IPS-20b (cell line): ENCODE measurements around the gene C2CD2.
"Not testable (repeated sequence)": the region's sequence is repeated elsewhere in the genome, so short reads cannot be mapped to it uniquely, and the experiment has no call there.

Experiments used
- H3K27ac ChIP-seq: one replicate; pipeline ENCODE4 v1.5.1; 2013; ENCODE audit warnings: low read length
- H3K27me3 ChIP-seq: 2 replicates; pipeline ENCODE4 v1.6.1; 2013; ENCODE audit warnings: mild to moderate bottlenecking, low read length, inconsistent platforms; ENCODE audit not compliant: insufficient read depth
- H3K36me3 ChIP-seq: 2 replicates; pipeline ENCODE4 v1.6.1; 2013; ENCODE audit warnings: low read depth, mild to moderate bottlenecking, inconsistent platforms, low read length, moderate library complexity; ENCODE audit not compliant: insufficient read depth
- H3K4me1 ChIP-seq: 2 replicates; pipeline ENCODE4 v1.6.1; 2013; ENCODE audit warnings: mild to moderate bottlenecking, control low read depth, inconsistent platforms, low read length, moderate library complexity; ENCODE audit not compliant: insufficient read depth
- H3K4me3 ChIP-seq: 2 replicates; pipeline ENCODE4 v1.5.1; 2013; ENCODE audit warnings: mild to moderate bottlenecking, low read length, inconsistent platforms
- H3K9ac ChIP-seq: 2 replicates; pipeline ENCODE4 v1.6.1; 2013; ENCODE audit warnings: low read depth, mild to moderate bottlenecking, inconsistent platforms, low read length, moderate library complexity
- H3K9me3 ChIP-seq: 2 replicates; pipeline ENCODE4 v1.6.1; 2013; ENCODE audit warnings: mild to moderate bottlenecking, low read depth, low read length, inconsistent platforms; ENCODE audit not compliant: insufficient read depth

C2CD2 gene

GRCh38 chr21:41953831-41954653 is at the start of gene C2CD2:
C2CD2 (minus strand) TSS chr21:41954018; CDS start chr21:41953648, 370 bp downstream.
- Histone ChIP-seq H3K4me3 (peak within 1 kb of the TSS; percentile 65), H3K27me3 (peaks cover 20% of the 10 kb centered on the region), H3K4me1 (peaks cover 17% of the 10 kb centered on the region; the same call in 1 of the 2 replicates), H3K27ac (no peak within 1 kb of the TSS), H3K36me3 (no peaks in the 10 kb centered on the region), H3K9me3 (no peaks in the 10 kb centered on the region), H3K9ac (peak within 1 kb of the TSS; percentile 54; the same call in 1 of the 2 replicates)

DNA sequence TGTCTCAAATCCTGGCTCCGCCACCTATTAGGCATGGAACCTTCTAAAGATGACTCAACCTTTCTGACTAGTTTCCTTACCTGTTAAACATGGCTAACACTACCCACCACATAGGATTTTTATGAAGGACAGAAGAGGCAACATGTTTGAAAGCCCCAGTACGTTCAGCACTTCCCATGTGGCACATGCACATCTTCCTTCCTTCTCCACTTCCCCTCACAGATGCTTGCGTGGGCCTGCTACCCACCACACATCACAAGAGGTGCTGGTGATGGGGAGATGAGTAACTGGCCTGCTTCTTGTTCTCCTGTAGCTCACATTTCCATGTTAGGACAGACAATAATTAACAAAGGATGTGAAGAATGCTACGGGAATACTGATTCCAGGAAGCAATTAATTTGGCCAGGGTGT is 49.2 kb upstream of the C2CD2 start:
- Histone ChIP-seq H3K27me3 (no peaks in the 10 kb centered on the region), H3K27ac (no peak overlapping the region), H3K4me1 (no peaks in the 10 kb centered on the region), H3K9me3 (no peaks in the 10 kb centered on the region), H3K9ac (no peak overlapping the region), H3K4me3 (no peak overlapping the region), H3K36me3 (peaks cover 17% of the 10 kb centered on the region)

DNA sequence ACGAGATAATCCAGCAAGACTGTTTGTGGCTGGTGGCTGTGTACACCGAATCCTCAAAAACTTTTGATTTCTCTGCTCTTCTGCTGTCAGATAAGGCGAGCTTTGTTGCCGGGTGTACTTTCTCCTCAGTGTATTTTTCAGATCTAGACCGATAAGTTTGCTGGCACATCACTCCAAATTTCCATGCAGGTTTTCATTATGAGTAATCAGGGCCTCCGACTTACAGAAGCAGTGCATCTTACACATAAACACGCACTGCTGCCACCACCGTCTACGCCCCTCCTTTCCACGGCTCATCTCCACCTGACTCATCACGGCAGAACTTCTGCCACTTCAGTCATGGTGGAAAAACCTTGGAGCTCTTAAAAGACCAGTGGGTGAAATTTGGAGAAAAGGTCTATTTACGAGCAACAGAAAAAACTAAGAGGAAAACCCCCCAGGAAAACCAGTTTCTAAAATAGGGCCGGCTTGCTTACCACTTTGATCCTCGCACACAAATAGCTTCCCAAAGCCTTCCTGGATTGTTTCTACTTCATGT is 48.7 kb upstream of the C2CD2 start:
- Histone ChIP-seq H3K9me3 (no peaks in the 10 kb centered on the region), H3K27me3 (no peaks in the 10 kb centered on the region), H3K4me3 (no peak overlapping the region), H3K9ac (no peak overlapping the region), H3K27ac (no peak overlapping the region), H3K36me3 (peaks cover 20% of the 10 kb centered on the region), H3K4me1 (no peaks in the 10 kb centered on the region)

GRCh38 chr21:42001781-42002180 is 48.0 kb upstream of the C2CD2 start:
- H3K27me3 ChIP-seq, result no peaks in the 10 kb centered on the region
- no peak overlapping the region for H3K4me3 ChIP-seq
- no peak overlapping the region for H3K27ac ChIP-seq
- H3K9me3 ChIP-seq, result peaks cover 1% of the 10 kb centered on the region; the same call in 1 of the 2 replicates
- no peak overlapping the region for H3K9ac ChIP-seq
- H3K36me3 ChIP-seq, result peaks cover 20% of the 10 kb centered on the region
- H3K4me1 ChIP-seq, result no peaks in the 10 kb centered on the region

DNA sequence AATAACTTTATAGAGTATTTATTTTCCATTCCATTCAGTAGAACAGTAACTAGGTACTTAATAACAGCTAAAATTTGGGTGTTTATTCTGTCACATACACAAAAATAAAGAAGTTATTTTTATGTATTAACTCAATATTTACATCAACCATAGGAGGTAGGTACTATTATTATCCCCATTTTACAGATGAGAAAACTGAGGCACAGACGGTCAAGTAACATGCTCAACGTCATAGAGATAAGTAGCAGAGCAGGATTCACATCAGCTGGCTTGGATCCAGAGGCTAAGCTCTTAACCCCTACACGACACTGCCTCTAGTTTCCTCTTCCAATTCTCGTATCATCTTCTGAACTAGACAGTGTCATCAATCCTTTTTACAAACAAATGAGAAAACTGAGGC is 47.1 kb upstream of the C2CD2 start:
- Histone ChIP-seq H3K27ac (no peak overlapping the region), H3K27me3 (no peaks in the 10 kb centered on the region), H3K4me3 (no peak overlapping the region), H3K9me3 (peaks cover 10% of the 10 kb centered on the region), H3K4me1 (no peaks in the 10 kb centered on the region), H3K9ac (no peak overlapping the region), H3K36me3 (peaks cover 24% of the 10 kb centered on the region)

DNA sequence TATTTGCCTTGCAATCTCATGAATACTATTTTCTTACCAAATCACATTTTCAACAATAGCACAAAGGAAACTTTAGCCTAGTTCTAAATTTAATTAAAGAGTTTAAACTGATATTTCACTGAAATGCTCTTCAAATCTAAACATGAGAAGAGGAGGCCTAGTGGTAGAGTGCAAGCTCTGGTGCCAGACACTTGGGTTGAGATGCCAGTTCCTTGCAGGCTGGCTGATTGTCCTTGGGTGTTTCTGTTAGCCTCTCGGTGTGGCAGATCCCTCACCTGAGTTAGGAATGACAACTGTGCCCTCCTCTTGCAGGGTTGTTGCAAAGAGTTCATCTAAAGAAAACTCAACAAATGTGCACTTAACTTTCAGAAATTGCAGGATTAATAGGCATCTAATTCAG is 43.8 kb upstream of the C2CD2 start:
- no peak overlapping the region for H3K27ac ChIP-seq
- H3K36me3 ChIP-seq, result peaks cover 44% of the 10 kb centered on the region
- no peaks in the 10 kb centered on the region for H3K4me1 ChIP-seq
- H3K27me3 ChIP-seq, result no peaks in the 10 kb centered on the region
- H3K4me3 ChIP-seq, result no peak overlapping the region
- peaks cover 17% of the 10 kb centered on the region for H3K9me3 ChIP-seq
- H3K9ac ChIP-seq, result no peak overlapping the region

DNA sequence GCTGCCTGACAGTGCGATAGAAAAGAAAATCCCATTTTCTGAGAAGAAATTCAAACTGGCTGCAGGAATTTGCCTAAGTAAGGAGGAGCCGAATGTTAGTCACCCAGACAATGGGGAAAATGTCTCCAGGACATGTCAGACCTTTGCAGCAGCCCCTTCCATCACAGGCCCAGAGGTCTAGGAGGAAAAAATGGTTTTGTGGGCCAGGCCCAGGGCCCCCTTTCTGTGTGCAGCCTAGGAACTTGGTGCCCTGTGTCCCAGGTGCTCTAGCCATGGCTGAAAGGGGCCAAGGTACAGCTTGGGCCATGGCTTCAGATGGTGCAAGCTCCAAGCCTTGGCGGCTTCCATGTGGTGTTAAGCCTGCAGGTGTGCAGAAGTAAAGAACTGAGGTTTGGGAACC is 41.8 kb upstream of the C2CD2 start:
- Histone ChIP-seq H3K27me3 (no peaks in the 10 kb centered on the region), H3K27ac (no peak overlapping the region), H3K4me3 (no peak overlapping the region), H3K36me3 (peaks cover 53% of the 10 kb centered on the region), H3K9ac (no peak overlapping the region), H3K9me3 (peaks cover 17% of the 10 kb centered on the region), H3K4me1 (no peaks in the 10 kb centered on the region)

- not testable (repeated sequence) for H3K27ac ChIP-seq, H3K4me1 ChIP-seq, H3K9ac ChIP-seq, H3K27me3 ChIP-seq, H3K4me3 ChIP-seq
- Histone ChIP-seq H3K36me3 (peaks cover 56% of the 10 kb centered on the region), H3K9me3 (peaks cover 17% of the 10 kb centered on the region)
These were observed 40.8 kb upstream of the C2CD2 start for GRCh38 chr21:41994613-41995012.

DNA sequence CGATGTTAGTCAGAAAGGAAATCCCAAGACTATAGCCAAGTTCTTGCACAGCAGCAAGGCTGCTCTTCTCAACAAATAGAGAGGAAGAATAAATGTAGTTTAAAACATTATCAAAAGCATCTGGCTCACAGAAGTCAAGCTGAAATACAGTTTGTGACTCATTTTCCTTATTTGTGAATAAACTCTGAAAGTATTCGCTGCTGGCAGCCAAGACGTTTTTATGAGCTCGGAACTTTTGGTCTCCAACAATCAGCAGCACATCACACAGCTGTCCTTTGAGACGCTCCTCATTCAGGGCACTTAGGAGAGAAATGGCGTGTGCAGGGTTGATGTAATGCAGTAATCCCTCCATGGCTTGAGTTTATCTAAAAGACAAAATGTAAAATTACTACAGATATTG is 39.9 kb upstream of the C2CD2 start:
- Histone ChIP-seq H3K9ac (no peak overlapping the region), H3K4me1 (no peaks in the 10 kb centered on the region), H3K4me3 (no peak overlapping the region), H3K9me3 (peaks cover 17% of the 10 kb centered on the region), H3K36me3 (peaks cover 52% of the 10 kb centered on the region), H3K27me3 (no peaks in the 10 kb centered on the region), H3K27ac (no peak overlapping the region)

- peaks cover 48% of the 10 kb centered on the region for H3K36me3 ChIP-seq
- no peak overlapping the region for H3K27ac ChIP-seq
- no peak overlapping the region for H3K4me3 ChIP-seq
- no peak overlapping the region for H3K9ac ChIP-seq
- no peaks in the 10 kb centered on the region for H3K27me3 ChIP-seq
- no peaks in the 10 kb centered on the region for H3K4me1 ChIP-seq
- peaks cover 17% of the 10 kb centered on the region for H3K9me3 ChIP-seq
These were observed 38.8 kb upstream of the C2CD2 start for GRCh38 chr21:41992576-41992975.

DNA sequence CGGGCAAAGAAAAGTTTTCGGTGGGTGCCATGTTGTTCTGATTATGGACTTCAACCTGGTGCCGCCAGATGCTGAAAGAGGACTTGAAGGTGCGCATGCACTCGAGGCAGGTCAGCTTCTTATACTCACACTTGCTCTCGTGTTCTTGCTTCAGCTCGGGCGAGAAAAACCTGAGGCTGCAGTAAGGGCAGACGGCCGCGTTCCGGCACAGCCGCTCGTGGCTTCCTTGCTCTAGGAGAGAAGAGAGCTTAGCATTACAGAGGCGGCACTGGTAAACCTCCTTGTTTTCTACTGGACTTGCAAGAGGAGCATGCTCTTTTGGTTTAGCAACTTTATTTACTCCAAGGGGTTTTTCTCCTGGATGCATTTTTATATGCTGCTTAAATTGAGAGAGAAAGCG is 37.8 kb upstream of the C2CD2 start:
- H3K9me3 ChIP-seq, result peaks cover 15% of the 10 kb centered on the region
- no peaks in the 10 kb centered on the region for H3K4me1 ChIP-seq
- no peak overlapping the region for H3K4me3 ChIP-seq
- H3K36me3 ChIP-seq, result peaks cover 48% of the 10 kb centered on the region
- no peak overlapping the region for H3K27ac ChIP-seq
- H3K27me3 ChIP-seq, result no peaks in the 10 kb centered on the region
- no peak overlapping the region for H3K9ac ChIP-seq

DNA sequence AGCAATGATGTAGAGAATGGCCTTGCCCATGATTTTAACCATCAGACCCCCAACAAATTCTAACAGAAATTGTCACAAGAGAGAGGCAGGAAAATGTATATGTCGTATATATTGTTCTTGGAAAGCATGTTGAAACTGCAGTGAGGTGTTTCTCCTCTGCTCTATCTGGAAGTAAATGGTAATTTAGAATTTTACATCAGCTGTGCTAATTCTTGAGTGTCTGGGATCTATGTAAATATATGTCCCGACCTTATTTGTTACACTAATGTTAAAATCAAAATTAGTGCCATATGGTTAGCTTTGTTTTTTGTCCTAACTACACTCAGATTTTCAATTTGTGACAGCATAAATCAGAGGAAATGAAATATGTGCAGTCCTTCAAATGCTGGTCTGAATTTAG is 35.9 kb upstream of the C2CD2 start:
- Histone ChIP-seq H3K9me3 (no peaks in the 10 kb centered on the region), H3K4me1 (no peaks in the 10 kb centered on the region), H3K36me3 (peaks cover 40% of the 10 kb centered on the region), H3K4me3 (no peak overlapping the region), H3K27ac (no peak overlapping the region), H3K9ac (no peak overlapping the region), H3K27me3 (no peaks in the 10 kb centered on the region)
